Fibroblast of villous mesenchyme (primary cell): ENCODE measurements around the gene APOBR. TPM values are rescaled to one million over a fixed set of nuclear protein-coding genes. Genes with fewer than 3 reads are reported as not detected.
"Not testable (repeated sequence)": the region's sequence is repeated elsewhere in the genome, so short reads cannot be mapped to it uniquely, and the experiment has no call there.

Experiments
- DNase-seq: peaks from one replicate; pipeline ENCODE4 v3.0.0-alpha.2; 2010; ENCODE audit warnings: low read depth
- H3K4me3 ChIP-seq: 2 replicates; pipeline ENCODE4 v1.5.1; 2011; ENCODE audit warnings: low read depth, mild to moderate bottlenecking, low read length
- total RNA-seq: library from RNA; depleted of rRNA; stranded (reverse); fragments of >200 nt; gene quantifications from 2 replicates; pipeline ENCODE4 v1.2.3, GENCODE V29; 2012
- TF ChIP-seq, protein P1 (sequence below): IDR thresholded peaks from 2 replicates; pipeline ENCODE4 v1.5.1; 2012; ENCODE audit warnings: low read depth, mild to moderate bottlenecking, low read length; ENCODE audit not compliant: insufficient read depth

The APOBR gene
- total RNA-seq, 1 donor: not detected

DNA sequence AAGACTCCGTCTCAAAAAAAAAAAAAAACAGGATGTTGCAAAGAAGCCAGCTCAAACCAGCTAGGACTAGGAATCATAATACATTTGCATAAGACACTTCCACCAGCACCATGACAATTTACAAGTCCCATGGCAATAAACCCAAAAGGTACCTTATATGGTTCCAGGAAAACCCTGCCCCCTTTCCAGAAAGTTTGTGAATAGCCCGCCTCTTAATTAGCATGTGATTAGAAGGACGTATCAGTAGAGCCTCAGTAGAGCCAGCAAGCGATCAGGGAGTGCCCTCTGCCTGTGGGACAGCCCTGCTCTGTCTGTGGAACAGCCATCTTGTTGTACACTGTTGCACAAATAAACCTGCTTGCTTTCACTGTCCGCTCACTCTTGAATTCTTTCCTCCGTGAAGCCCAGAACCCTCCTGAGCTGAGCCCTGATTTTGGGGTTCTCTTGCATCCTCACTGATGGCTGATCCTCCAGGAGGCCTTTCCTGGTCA lies 30.3 kb downstream of the APOBR start:
- TF ChIP-seq, protein P1, sequence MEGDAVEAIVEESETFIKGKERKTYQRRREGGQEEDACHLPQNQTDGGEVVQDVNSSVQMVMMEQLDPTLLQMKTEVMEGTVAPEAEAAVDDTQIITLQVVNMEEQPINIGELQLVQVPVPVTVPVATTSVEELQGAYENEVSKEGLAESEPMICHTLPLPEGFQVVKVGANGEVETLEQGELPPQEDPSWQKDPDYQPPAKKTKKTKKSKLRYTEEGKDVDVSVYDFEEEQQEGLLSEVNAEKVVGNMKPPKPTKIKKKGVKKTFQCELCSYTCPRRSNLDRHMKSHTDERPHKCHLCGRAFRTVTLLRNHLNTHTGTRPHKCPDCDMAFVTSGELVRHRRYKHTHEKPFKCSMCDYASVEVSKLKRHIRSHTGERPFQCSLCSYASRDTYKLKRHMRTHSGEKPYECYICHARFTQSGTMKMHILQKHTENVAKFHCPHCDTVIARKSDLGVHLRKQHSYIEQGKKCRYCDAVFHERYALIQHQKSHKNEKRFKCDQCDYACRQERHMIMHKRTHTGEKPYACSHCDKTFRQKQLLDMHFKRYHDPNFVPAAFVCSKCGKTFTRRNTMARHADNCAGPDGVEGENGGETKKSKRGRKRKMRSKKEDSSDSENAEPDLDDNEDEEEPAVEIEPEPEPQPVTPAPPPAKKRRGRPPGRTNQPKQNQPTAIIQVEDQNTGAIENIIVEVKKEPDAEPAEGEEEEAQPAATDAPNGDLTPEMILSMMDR: no peak
- no peak overlapping the region for H3K4me3 ChIP-seq
- DNase-seq: no peak

DNA sequence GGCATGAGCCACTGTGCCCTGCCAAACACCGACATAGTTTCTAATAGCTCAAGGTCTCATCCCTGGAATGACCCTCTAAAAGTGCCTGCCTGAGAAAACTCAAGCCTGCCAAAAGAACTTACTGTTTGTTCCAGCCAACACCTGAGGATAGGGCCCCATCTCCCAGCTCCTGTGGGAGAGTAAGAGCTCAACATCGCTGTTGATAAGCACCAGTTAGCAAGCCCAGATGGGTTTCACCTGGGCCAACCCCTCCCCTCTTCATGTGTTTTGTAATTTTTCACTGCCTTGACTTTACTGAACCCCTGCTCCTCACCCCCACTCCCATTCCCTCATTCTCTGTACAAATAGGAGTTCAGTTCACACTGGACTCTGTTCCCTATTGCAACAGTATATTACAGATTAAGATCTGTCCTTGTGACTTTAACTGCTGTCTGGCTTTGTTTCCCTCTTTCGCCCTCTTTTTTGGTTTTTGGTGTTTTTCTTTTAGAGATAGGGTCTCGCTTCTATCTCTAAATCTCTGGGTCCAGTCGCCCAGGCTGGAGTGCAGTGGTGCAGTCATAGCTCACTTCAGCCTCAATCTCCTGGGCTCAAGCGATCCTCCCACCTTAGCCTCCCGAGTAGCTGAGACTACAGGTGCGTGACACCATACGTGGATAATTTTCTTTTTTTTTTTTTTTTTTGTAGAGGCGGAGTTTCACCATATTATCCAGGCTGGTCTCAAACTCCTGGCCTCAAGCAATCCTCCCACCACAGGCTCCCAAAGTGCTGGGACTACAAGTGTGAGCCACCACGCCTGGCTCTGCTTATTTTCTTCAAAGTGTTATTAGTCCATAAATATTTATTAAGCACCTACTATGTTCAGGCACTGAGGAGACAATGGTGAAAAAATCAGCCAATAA lies 32.0 kb downstream of the APOBR start:
- no peak for DNase-seq
- TF ChIP-seq, protein P1: no peak
- no peak overlapping the region for H3K4me3 ChIP-seq

DNA sequence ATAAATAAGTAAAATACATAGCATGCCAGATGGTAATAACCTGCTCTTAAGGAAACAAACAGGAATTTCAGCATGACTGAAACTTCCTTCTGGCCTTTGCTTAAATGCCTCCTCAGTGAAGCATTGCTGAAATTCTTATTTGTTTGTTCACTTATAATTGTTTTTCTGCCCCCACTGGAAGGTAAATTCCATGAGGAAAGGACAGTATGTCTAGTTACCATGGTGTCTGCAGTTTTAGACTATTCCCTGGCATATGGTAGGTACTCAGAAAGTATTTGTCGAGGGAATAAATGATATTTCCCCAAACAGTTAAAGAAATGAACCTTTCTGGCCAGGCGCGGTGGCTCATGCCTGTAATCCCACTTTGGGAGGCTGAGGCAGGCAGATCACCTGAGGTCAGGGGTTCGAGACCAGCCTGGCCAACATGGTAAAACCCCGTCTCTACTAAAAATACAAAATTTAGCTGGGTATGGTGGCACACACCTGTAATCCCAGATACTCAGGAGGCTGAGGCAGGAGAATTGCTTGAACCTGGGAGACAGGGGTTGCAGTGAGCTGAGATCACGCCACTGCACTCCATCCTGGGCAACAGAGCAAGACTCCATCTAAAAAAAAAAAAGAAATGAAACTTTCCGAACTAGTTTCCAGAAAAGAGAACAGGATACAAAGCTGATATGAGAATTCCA lies 32.8 kb downstream of the APOBR start:
- DNase-seq, H3K4me3 ChIP-seq: not testable (repeated sequence)

DNA sequence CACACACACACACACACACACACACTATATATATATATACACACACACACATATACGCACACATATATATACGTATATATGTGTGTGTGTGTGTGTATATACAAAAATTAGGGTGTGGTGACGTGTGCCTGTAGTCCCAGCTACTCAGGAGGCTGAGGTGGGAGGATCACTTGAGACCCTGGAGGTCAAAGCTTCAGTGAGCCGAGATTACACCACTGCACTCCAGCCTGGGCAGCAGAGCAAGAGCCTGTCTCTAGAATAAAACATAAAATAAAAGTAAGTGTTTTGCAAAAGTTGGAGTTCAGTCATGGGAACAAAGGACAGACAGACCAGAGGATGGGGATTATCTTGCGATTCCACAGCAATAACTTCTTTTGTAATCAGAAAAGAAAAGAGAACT lies 33.5 kb downstream of the APOBR start:
- no peak overlapping the region for H3K4me3 ChIP-seq
- TF ChIP-seq, protein P1: no peak
- DNase-seq: no peak

DNA sequence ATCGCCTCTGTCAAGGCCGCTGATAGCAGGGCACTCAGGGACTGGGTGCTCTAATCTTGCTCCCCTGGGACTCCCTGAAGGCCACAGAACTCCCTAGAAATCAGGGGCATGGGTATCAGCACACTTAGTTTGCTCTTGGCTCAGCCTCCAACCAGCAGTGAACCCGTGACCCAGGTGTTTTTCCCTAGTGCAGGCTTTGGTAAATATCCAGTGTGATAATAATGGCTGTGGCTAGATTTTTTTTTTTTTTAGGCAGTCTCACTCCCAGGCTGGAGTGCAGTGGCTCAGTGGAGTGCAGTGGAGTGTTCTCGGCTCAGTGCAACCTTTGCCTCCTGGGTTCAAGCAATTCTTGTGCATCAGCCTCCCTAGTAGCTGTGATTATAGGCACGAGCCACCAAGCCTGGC lies 34.0 kb downstream of the APOBR start:
- TF ChIP-seq, protein P1: no peak
- no peak for DNase-seq

DNA sequence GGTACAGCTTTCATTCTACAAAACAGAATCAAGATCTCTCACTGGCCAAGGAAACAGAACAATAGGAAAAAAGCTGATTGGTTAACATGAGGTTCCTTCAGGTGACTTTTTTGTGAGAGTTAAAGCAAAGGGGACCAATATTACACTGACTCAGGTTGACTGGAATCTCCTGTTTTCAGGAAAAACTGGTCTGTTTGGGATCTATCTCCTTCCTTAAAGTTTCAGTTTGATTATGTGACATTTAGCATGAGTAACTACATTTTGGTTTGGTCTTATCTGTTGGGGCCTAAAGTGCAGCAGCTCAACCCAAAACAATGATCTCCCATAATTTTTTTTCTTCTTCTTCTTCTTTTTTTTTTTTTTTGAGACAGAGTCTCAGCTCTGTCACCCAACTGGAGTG lies 34.7 kb downstream of the APOBR start:
- TF ChIP-seq, protein P1: no peak
- no peak overlapping the region for H3K4me3 ChIP-seq
- no peak for DNase-seq

More for the DNA sequence above, 34.0 kb downstream of the APOBR start:
- no peak overlapping the region for H3K4me3 ChIP-seq
